Neutrophil (primary cell): ENCODE results near the gene ADRA2B.

Source experiments
- H3K27ac ChIP-seq: fragments of 200-600 bp; sonication (generic); 2 replicates; pipeline ENCODE4 v1.5.1; 2016; ENCODE audit warnings: mild to moderate bottlenecking, moderate library complexity
- H3K27me3 ChIP-seq: fragments of 200-600 bp; sonication (generic); 2 replicates; pipeline ENCODE4 v1.6.0; 2016; ENCODE audit warnings: mild to moderate bottlenecking
- H3K36me3 ChIP-seq: fragments of 200-600 bp; sonication (generic); 2 replicates; pipeline ENCODE4 v1.5.1; 2017
- H3K4me1 ChIP-seq, 2 experiments: fragments of 200-600 bp in 1 of 2; sonication (generic) in 1 of 2; 1 replicate in 1 of 2; 2 replicates in 1 of 2; pipeline versions ENCODE4 v1.5.1 to v1.6.1; 2013 to 2016; ENCODE audit warnings: low read depth in 1 of 2, low read length in 1 of 2, mild to moderate bottlenecking in 1 of 2, moderate library complexity in 1 of 2; ENCODE audit not compliant: control insufficient read depth in 1 of 2, insufficient read depth in 1 of 2
- H3K4me3 ChIP-seq, 2 experiments: fragments of 200-600 bp in 1 of 2; sonication (generic) in 1 of 2; 1 replicate in 1 of 2; 2 replicates in 1 of 2; pipeline ENCODE4 v1.5.1; 2013 to 2016; ENCODE audit warnings: low read depth in 1 of 2, low read length in 1 of 2, mild to moderate bottlenecking in 1 of 2, moderate library complexity in 1 of 2
- H3K9me3 ChIP-seq: fragments of 200-600 bp; sonication (generic); 2 replicates; pipeline ENCODE4 v1.5.1; 2016
- CTCF ChIP-seq: fragments of 200-600 bp; sonication (generic); IDR thresholded peaks from 2 replicates; pipeline ENCODE4 v1.5.1; 2016; ENCODE audit warnings: antibody characterized with exemption

The ADRA2B gene

GRCh38 chr2:96146153-96146880 is 29.9 kb upstream of the ADRA2B start:
- Histone ChIP-seq H3K27ac (peak overlapping the region; percentile 86), H3K27me3 (peaks cover 9% of the 10 kb centered on the region), H3K4me1 (peaks cover 44 to 48% of the 10 kb centered on the region in 2 experiments), H3K4me3 (peak overlapping the region; percentile 68 to 76), H3K36me3 (no peaks in the 10 kb centered on the region), H3K9me3 (no peaks in the 10 kb centered on the region)
- TF ChIP-seq CTCF, result peak; percentile 45

DNA sequence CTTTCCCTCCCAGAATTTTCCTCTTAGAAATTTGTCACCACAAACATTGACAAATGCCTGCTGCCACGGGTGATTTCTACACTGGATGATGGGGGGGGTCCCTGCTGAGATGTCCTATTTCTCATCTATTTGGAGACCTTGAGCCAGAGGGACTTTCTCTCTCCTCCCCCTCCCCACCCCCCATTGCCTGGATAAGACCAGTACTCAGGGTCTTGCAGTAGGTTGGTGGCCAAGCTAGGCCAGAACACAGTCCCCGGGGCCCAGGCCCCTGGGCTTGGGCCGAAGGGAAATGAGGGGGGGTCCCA is 29.4 kb upstream of the ADRA2B start:
- Histone ChIP-seq H3K4me1 (peaks cover 44 to 48% of the 10 kb centered on the region in 2 experiments), H3K27me3 (peaks cover 9% of the 10 kb centered on the region), H3K4me3 (peak overlapping the region; percentile 68 to 76), H3K9me3 (no peaks in the 10 kb centered on the region), H3K27ac (peak overlapping the region; percentile 86), H3K36me3 (no peaks in the 10 kb centered on the region)
- no peak for TF ChIP-seq CTCF

GRCh38 chr2:96145036-96145847 is 28.9 kb upstream of the ADRA2B start, which contains the start of gene DUSP2:
Gene DUSP2, minus strand, starts transcription at chr2:96145440. Its CDS starts 86 bp downstream, at chr2:96145354.
- Histone ChIP-seq H3K9me3 (no peaks in the 10 kb centered on the region), H3K36me3 (no peaks in the 10 kb centered on the region), H3K4me3 (peak within 1 kb of the TSS; percentile 68 to 76), H3K27ac (peak within 1 kb of the TSS; percentile 86), H3K27me3 (peaks cover 9% of the 10 kb centered on the region), H3K4me1 (peaks cover 44 to 48% of the 10 kb centered on the region in 2 experiments)
- TF ChIP-seq CTCF, result peak; percentile 48

DNA sequence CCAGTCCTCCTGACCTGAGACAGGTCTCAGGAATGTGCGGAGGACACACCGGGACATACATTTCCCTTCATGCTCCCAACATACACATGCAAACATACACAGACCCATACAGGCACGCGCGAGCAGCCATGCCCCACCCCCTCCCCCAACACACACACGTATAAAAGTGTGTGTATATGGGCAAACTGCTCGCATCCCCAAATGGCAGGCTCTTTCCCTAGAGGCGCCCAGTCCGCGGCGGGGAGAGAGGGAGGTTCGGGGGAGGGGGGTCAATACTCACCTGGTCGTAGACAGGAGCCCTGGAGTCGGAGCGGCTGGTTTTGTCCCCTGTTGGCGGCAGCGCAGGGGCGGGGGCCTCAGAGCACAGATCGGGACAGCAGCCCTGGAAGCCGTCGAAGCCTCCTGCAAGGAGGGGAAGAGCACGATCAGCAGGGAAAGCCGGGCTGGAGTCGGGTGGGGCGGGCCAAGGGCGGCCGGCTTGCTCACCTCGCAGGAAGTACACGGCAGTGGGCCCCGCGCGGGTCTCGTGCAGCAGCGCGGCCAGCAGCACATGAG is 28.2 kb upstream of the ADRA2B start:
- H3K27ac ChIP-seq, result peak overlapping the region; percentile 86
- TF ChIP-seq CTCF, result no peak
- H3K4me3 ChIP-seq, result peak overlapping the region; percentile 68 to 76
- H3K27me3 ChIP-seq, result peaks cover 9% of the 10 kb centered on the region
- H3K4me1 ChIP-seq, result peaks cover 44 to 48% of the 10 kb centered on the region in 2 experiments
- H3K9me3 ChIP-seq, result no peaks in the 10 kb centered on the region
- no peaks in the 10 kb centered on the region for H3K36me3 ChIP-seq

DNA sequence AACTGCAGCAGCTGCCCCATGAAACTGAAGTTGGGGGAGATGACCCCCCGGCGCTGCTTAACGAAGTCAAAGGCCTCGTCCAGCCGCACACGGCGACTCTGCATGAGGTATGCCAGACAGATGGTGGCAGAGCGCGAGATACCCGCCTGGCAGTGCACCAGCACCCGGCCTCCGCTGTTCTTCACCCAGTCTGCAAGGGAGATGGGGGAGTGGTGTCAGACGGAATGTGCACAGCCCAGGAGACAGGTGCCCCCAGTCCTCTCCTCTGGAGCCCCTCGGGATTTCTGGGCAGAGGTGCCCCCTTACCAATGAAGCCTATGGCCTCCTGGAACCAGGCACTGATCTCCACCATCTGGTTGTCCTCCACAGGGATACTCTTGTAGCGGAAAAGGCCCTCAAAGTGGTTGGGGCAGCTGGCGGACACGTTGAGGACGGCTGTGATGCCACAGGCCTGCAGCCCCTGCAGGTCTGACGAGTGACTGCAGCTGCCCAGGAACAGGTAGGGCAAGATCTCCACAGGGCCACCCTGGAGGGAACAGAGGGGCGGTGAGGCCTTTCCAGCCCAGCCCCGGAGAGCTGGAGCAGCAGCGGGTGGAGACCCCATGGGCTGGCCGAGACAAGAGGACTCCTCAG is 27.6 kb upstream of the ADRA2B start:
- H3K27me3 ChIP-seq, result peaks cover 9% of the 10 kb centered on the region
- H3K9me3 ChIP-seq, result no peaks in the 10 kb centered on the region
- H3K4me3 ChIP-seq, result peak overlapping the region; percentile 68 to 76
- no peak overlapping the region for H3K27ac ChIP-seq
- H3K36me3 ChIP-seq, result no peaks in the 10 kb centered on the region
- no peak for TF ChIP-seq CTCF
- H3K4me1 ChIP-seq, result peaks cover 42 to 45% of the 10 kb centered on the region in 2 experiments
